ENCODE data around the gene BAZ2A.
"Not testable (repeated sequence)": the region's sequence is repeated elsewhere in the genome, so short reads cannot be mapped to it uniquely, and the experiment has no call there.

The BAZ2A gene

GRCh38 chr12:56596815-56597214 lies 33.3 kb downstream of the BAZ2A start:
- no peak for DNase-seq (ENCODE audit: low spot score)

GRCh38 chr12:56593909-56594621 lies 36.1 kb downstream of the BAZ2A start:
- DNase-seq (ENCODE audit: low spot score): peak; percentile 57

- DNase-seq (ENCODE audit: low spot score): no peak
Observed at GRCh38 chr12:56591961-56592360, 38.2 kb downstream of the BAZ2A start.

GRCh38 chr12:56591126-56591525 lies 39.0 kb downstream of the BAZ2A start:
- DNase-seq (ENCODE audit: low spot score): no peak

GRCh38 chr12:56590237-56590830 lies 39.8 kb downstream of the BAZ2A start:
- peak; percentile 26 for DNase-seq (ENCODE audit: low spot score)

GRCh38 chr12:56589783-56590182 lies 40.3 kb downstream of the BAZ2A start:
- no peak for DNase-seq (ENCODE audit: low spot score)

- DNase-seq (ENCODE audit: low spot score): no peak
Observed at GRCh38 chr12:56585098-56585497, 45.0 kb downstream of the BAZ2A start.

- no peak for DNase-seq (ENCODE audit: low spot score)
Observed at GRCh38 chr12:56581418-56582145, 48.5 kb downstream of the BAZ2A start.

GRCh38 chr12:56578983-56579546 lies 51.1 kb downstream of the BAZ2A start:
- no peak for DNase-seq (ENCODE audit: low spot score)

- DNase-seq (ENCODE audit: low spot score): not testable (repeated sequence)
Observed at GRCh38 chr12:56577248-56577647, 52.9 kb downstream of the BAZ2A start.

- DNase-seq (ENCODE audit: low spot score): no peak
Observed at GRCh38 chr12:56574210-56574609, 55.9 kb downstream of the BAZ2A start.

GRCh38 chr12:56572288-56572687 lies 57.8 kb downstream of the BAZ2A start:
- DNase-seq (ENCODE audit: low spot score): no peak

- DNase-seq (ENCODE audit: low spot score): no peak
Observed at GRCh38 chr12:56571121-56571520, 59.0 kb downstream of the BAZ2A start.

GRCh38 chr12:56568146-56568545 lies 62.0 kb downstream of the BAZ2A start:
- DNase-seq (ENCODE audit: low spot score): no peak

- DNase-seq (ENCODE audit: low spot score): no peak
Observed at GRCh38 chr12:56565510-56566101, 64.5 kb downstream of the BAZ2A start.

GRCh38 chr12:56551070-56551469 lies 79.1 kb downstream of the BAZ2A start:
- DNase-seq (ENCODE audit: low spot score): no peak

GRCh38 chr12:56546680-56547079 lies 83.4 kb downstream of the BAZ2A start:
- DNase-seq (ENCODE audit: low spot score): no peak
